GM21825 (cell line): ENCODE measurements around the gene SHB.

Source experiments
- ATAC-seq: cut with Tn5 transposase; IDR thresholded peaks from one replicate; pipeline ENCODE4 v1.9.1; 2021; ENCODE audit warnings: mild to moderate bottlenecking, moderate library complexity; ENCODE audit not compliant: unreplicated experiment

Gene SHB

GRCh38 chr9:37923118-37923795, 145.8 kb downstream of the SHB start:
- no peak for ATAC-seq

- no peak for ATAC-seq
Measured at GRCh38 chr9:37922363-37923117, 146.5 kb downstream of the SHB start.

- no peak for ATAC-seq
Measured at GRCh38 chr9:37921546-37922300, 147.3 kb downstream of the SHB start.

- no peak for ATAC-seq
Measured at GRCh38 chr9:37921168-37921510, 147.9 kb downstream of the SHB start.

GRCh38 chr9:37920471-37921167, 148.4 kb downstream of the SHB start:
- no peak for ATAC-seq

GRCh38 chr9:37919956-37920335, 149.1 kb downstream of the SHB start:
- ATAC-seq: no peak

GRCh38 chr9:37919246-37919955, 149.6 kb downstream of the SHB start:
- no peak for ATAC-seq

GRCh38 chr9:37918665-37919170, 150.3 kb downstream of the SHB start:
- no peak for ATAC-seq

- ATAC-seq: no peak
Measured at GRCh38 chr9:37917801-37918664, 151.0 kb downstream of the SHB start.

GRCh38 chr9:37917313-37917731, 151.7 kb downstream of the SHB start:
- ATAC-seq: no peak

- no peak for ATAC-seq
Measured at GRCh38 chr9:37916471-37917312, 152.3 kb downstream of the SHB start.

- ATAC-seq: no peak
Measured at GRCh38 chr9:37915911-37916470, 153.0 kb downstream of the SHB start.

GRCh38 chr9:37914701-37915358, 154.2 kb downstream of the SHB start:
- no peak for ATAC-seq

- no peak for ATAC-seq
Measured at GRCh38 chr9:37914154-37914551, 154.9 kb downstream of the SHB start.

GRCh38 chr9:37913480-37914153, 155.4 kb downstream of the SHB start:
- ATAC-seq: peak; percentile 68

GRCh38 chr9:37911271-37911681, 157.8 kb downstream of the SHB start:
- no peak for ATAC-seq

GRCh38 chr9:37910271-37910670, 158.8 kb downstream of the SHB start:
- ATAC-seq: no peak
